ENCODE results near the gene CSRNP3.

The CSRNP3 gene

GRCh38 chr2:165693838-165694237, 224.3 kb downstream of the CSRNP3 start:
- no peak for DNase-seq

- DNase-seq, result no peak
These were observed 228.4 kb downstream of the CSRNP3 start for GRCh38 chr2:165697748-165698443.

GRCh38 chr2:165698444-165698884, 229.0 kb downstream of the CSRNP3 start:
- peak in 1 of 5 donors; percentile 5 for DNase-seq

- DNase-seq, result no peak
These were observed 230.4 kb downstream of the CSRNP3 start for GRCh38 chr2:165699946-165700345.

GRCh38 chr2:165700531-165700930, 231.0 kb downstream of the CSRNP3 start:
- no peak for DNase-seq

GRCh38 chr2:165701147-165701546, 231.6 kb downstream of the CSRNP3 start:
- DNase-seq, result no peak

GRCh38 chr2:165706960-165707487, 237.5 kb downstream of the CSRNP3 start:
- DNase-seq, result no peak

GRCh38 chr2:165716091-165716490, 246.6 kb downstream of the CSRNP3 start:
- no peak for DNase-seq

GRCh38 chr2:165718610-165719210, 249.2 kb downstream of the CSRNP3 start:
- DNase-seq, result no peak

GRCh38 chr2:165720511-165720910, 251.0 kb downstream of the CSRNP3 start:
- DNase-seq, result no peak

- DNase-seq, result no peak
These were observed 255.9 kb downstream of the CSRNP3 start for GRCh38 chr2:165725421-165725820.

Data from T-helper 1 cell (primary cell).